Measurements from ENCODE around the gene RAP1GAP.

DNA sequence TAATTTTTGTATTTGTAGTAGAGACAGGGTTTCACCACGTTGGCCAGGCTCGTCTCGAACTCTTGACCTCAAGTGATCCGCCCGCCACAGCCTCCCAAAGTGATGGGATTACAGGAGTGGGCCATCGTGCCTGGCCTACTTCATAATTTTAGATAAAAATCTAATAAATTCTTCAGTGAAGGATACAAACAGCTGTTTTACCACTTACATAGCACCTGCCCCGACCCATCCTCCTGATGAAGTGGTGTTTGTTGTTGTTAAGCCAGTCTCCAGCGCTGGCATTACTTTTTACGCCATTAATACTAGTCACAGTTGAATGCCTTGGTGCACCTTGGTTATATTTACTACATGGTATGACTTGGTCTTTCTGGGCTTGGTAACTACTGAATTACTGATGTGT lies 12.3 kb upstream of the RAP1GAP start:
- TF ChIP-seq POLR2A (IDR thresholded peaks at IDR 0.05) = no peak
- TF ChIP-seq, protein P1, sequence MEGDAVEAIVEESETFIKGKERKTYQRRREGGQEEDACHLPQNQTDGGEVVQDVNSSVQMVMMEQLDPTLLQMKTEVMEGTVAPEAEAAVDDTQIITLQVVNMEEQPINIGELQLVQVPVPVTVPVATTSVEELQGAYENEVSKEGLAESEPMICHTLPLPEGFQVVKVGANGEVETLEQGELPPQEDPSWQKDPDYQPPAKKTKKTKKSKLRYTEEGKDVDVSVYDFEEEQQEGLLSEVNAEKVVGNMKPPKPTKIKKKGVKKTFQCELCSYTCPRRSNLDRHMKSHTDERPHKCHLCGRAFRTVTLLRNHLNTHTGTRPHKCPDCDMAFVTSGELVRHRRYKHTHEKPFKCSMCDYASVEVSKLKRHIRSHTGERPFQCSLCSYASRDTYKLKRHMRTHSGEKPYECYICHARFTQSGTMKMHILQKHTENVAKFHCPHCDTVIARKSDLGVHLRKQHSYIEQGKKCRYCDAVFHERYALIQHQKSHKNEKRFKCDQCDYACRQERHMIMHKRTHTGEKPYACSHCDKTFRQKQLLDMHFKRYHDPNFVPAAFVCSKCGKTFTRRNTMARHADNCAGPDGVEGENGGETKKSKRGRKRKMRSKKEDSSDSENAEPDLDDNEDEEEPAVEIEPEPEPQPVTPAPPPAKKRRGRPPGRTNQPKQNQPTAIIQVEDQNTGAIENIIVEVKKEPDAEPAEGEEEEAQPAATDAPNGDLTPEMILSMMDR (IDR thresholded peaks at IDR 0.05) = no peak

Measured in stomach (tissue), 4 donors.